Erythroblast (primary cell): ENCODE measurements around the gene TPP1.

Experiments
- GATA1 ChIP-seq: IDR thresholded peaks from 2 replicates; pipeline ENCODE4 v1.6.1; 2011; ENCODE audit warnings: low read depth, mild to moderate bottlenecking, control low read depth, low read length, moderate library complexity
- POLR2A ChIP-seq: IDR thresholded peaks from 2 replicates; pipeline ENCODE4 v1.6.1; 2011; ENCODE audit warnings: mild to moderate bottlenecking, low read length

DNA sequence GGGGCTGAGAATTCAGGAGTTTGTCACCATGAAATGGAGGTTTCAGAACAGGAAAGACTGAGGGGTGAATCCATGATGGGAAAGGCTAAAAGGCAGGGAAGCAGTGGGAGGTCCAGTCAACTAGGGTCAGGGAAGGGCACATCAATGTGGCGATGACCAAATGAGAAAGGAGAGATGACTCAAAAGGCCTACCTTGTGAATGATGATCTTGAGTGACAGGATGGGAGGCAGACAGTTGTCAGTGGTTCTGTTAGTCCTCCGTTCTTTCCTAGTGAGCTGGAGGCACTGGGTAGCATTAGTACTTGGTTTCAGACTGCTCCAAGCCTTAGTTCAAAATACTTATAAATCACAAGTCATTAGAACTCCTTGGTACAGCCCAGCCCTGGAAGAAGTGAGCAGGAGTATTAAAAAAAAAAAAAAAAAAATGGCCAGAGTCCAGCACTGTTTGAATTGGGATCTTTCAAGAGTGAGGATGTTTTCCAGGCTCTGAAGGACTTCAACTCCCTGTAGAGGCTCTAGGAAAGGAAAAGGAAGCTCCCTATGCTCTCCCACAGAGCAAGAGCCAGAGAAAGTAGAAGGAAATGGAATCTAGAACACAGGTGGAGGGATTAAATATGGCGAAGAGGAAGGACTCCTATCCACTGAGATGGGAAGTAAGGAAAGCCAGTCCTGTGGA is 44.7 kb upstream of the TPP1 start:
- TF ChIP-seq POLR2A (no peak), GATA1 (no peak)
